ENCODE results near the gene CTNNA2.

CTNNA2 gene

DNA sequence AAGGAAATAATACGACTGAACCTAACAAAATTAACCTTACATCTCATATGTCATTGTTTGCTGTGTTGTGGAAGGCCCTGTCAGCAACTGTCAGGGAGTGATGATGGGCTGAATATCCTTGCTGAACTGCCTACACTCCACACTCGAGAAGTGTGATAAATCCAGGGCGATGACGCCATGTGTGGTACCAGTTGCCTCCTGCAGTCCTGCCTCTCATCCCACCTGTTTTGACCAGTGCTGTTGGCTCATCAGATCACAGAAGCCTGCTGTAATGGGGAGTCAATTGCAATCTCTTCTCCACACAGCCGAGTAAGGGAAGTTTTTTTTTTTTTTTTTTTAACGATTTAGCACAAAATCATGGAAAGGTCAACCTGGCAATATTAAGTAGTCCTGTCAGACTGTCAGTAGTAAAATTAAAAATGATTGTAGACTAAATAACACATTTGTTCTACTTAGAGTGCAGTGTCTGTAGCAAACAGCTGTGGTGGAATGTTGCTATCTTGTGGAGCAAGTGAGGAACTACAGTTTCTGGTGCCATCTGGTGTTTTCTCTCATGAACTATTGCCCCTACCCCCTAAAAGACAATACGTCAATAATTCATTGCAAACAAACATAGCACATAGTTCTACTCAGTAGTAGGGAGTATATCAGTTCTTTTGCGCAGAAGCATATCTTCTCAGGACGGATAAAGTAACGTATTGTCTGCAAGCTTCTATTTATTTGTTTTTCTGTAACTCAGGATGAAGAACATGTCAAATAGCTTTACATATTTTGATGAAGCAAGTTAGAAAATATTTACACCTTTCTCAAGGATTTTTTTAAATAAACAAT lies 347.6 kb downstream of the CTNNA2 start:
- peak; percentile 17 to 58 for DNase-seq

DNA sequence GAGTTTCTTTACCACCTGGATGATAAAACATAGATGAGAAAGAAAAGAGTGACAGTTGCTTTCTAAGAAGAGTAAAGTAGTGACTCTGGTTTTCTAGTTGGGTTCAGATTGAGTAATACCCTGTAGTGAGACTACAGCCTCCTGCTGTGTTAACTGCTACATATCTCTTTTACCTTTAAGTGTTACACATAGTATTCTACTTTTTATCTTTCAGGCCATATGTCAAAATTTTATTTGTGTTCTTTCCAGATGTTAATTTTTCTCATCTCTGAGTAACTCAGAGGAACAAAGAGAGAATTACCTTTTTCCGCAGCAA lies 348.2 kb downstream of the CTNNA2 start:
- DNase-seq = no peak

DNA sequence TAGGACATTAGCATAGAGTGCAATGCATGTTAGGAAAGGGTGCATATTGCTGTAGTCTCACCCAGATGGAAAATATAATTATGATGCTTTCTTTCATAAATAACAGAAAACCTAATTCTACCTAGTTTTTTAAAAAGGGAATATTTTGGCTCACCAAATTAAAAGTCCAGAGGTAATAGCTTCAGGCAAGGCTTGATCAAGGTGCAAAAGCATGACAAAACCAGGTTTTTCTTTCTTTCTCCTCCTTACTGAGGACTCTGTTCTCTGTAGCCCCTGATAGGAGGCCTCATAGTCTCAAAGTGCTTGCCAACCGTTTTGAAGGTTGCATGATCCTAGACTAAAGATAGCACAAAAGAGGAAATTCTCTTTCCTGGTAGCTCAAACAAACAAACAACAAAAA lies 349.9 kb downstream of the CTNNA2 start:
- no peak for DNase-seq

DNA sequence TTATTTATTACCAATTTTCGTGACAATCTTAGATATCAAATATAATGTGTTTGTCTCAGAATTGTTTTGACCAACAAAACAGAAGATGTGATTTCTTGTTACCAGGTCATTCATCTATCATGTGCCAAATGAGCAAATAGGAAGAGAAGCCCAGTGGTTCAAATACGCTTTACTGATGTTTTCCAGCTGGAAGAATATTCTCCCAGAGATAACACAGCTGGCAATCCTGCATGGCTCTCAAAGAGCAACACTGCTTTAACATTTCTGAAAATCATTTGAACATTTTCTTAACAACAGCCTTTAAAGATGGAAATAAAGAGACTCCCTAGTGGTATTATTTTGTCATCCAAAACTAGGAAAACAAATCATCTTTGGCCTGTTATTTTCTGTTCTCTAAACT lies 359.8 kb downstream of the CTNNA2 start:
- no peak for DNase-seq

DNA sequence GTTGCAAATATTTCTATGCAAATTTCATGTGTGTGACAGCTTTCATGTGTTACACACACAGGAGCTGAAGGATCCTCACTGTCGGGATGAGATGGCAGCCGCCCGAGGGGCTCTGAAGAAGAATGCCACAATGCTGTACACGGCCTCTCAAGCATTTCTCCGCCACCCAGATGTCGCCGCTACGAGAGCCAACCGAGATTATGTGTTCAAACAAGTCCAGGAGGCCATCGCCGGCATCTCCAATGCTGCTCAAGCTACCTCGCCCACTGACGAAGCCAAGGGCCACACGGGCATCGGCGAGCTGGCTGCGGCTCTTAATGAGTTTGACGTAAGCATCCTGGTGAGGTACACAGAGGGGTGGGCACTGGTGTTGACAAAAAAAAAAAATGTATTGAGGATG lies 361.2 kb downstream of the CTNNA2 start:
- DNase-seq = no peak

DNA sequence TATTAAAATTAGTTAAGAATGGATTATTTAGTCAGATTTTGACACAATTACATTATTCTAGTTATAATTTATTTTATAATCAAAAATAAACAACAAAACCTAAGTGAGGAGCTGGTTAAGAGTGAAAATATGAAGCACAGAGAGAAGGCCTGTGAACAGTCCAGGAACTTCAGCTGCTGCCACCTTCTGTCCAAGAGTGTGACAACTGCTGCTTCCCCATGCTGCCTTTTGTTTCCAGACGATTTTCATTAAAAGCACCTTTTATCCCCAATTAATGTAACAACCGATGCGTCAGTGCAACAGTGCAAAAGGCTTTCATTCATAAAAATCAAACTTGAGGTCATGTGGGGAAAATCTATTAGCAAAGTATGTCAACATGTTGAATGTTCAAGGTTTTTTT lies 363.6 kb downstream of the CTNNA2 start:
- DNase-seq = peak in 1 of 2 experiments; percentile 38

DNA sequence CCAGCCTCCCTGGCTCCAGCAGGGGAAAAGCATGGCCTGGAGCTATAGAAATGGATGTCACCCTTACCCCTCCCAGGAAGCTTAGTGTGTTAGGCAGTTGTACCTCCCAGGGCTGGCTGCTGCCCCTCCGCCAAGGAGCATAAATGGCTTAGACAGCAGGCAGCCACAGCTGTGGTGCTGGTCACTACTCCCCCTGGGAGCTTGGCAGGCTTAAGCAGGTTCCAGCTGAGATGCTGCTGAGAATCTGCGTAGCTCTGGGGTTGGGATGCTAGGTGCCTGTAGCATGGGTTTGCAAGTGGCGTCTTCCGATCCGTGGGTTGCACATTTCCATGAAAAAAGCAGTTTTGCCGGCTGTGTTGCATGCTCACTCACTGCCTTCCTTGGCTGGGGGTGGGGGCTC lies 369.7 kb downstream of the CTNNA2 start:
- no peak for DNase-seq

DNA sequence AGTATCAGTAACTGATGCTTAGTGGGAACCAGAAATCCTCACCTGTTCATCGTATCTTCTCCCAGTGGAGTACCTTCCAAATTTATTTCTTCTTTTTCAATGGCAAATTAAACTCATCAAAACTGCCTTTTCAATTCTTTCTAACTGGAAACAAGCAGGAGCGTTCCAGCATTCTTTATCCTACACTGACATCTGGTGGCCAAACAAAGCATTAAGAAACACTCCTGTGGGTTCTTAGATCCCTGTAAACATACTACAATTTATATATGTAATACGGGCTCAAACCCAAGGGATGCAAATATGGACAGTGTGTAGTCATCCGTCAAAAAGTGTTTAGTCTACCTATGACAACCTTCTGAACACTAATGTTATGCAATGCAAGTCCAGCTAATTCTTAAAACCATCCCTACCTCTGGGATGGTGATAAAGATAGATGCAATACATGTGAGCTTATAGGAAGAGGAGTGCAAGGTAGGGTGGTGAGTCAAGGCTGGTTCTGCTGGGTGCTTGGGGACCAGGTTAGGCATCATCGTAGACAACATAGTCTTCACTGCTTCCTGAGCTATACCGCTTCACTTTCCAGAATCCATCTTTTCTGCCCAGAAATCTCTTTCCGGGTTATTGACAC lies 375.0 kb downstream of the CTNNA2 start:
- peak; percentile 40 to 74 for DNase-seq

DNA sequence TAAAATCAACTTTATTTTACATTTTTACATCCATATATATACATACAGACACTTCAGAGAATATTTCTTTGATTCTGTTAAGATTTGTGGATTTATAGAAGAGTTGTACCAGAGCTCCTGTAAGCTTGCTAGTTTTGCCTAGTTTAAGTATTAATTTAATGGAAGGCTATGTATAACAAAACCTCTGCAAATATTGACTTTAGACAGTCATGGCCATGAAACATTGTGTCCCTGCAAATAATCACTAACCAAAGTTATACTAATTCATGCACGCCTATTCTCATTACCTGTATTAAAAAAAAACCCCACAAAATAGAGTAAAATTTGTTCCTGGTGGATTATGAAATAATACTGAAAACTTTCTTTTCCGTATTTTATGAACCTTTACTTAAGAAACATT lies 379.3 kb downstream of the CTNNA2 start:
- no peak for DNase-seq

DNA sequence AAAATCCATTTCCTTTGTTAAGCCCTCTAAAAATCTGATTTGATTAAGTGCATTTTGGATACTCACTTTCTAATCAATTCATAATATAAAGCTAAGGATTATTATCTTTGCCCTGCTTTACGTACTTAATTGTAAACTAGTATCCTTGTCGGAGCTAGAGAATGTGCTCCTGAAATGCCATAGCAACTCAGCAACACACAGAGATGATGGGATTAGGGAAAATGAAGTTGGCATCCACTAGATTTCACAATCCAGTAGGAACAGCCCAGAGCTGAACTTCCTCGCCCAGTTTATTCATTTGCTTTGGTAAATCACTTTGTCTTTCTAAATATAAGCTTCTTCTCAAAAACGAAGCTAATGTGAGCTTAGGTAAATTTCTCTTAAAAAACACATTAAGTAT lies 386.3 kb downstream of the CTNNA2 start:
- DNase-seq = no peak

DNA sequence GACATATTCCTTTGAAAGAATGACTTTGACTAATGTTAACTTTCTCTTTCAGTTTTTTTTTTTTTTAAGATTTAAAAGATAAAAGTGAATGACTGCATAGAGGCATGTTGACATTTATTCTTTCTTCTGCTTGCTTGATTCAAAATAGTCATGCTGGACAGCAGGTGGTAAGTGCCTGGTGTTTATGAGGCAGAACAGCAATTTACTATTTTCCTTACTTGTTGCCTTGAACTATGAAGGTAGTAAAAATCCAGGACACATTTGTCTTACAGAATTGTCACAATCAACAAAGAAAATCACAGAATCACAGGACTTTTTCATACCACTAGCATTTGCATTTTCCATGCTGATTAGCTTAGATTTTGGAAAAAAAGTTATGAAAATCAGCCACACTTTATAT lies 388.3 kb downstream of the CTNNA2 start:
- no peak for DNase-seq

DNA sequence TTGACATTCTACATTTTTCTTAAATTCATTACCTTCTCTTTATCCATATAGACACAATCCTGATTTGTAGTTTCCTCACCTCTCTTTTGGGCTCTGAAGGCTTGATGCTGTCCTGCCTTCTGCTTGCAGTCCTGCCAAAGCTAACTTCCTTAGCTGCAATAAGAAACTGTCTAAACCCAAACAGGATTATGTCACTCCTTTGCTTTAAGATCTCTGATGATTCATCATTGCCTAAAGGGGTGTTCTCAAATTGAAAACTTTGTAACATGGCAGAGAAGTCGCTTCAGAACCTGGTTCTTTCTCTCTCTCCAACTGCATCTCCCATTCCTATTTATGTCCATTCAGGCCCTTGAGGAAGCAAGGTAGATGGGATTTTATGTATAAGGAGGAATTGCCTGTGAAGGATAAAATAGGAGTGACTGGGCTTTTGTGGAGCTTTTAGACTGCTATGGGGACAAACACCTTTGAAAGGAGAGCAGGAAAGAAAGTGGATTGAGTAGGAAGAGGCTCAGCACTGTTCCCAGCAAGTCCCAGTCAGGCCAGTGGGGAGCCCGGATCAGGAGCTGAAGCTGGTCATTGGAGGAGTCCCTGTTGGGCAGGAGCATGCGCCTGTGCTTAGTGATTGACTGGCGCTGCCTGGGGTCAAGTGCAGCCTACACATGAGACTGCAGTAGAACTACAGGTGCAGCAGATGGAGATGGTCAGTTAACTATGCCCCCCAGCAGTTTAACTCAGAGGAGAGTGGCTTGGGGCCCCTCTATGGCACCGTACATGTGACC lies 390.6 kb downstream of the CTNNA2 start:
- DNase-seq = no peak

DNA sequence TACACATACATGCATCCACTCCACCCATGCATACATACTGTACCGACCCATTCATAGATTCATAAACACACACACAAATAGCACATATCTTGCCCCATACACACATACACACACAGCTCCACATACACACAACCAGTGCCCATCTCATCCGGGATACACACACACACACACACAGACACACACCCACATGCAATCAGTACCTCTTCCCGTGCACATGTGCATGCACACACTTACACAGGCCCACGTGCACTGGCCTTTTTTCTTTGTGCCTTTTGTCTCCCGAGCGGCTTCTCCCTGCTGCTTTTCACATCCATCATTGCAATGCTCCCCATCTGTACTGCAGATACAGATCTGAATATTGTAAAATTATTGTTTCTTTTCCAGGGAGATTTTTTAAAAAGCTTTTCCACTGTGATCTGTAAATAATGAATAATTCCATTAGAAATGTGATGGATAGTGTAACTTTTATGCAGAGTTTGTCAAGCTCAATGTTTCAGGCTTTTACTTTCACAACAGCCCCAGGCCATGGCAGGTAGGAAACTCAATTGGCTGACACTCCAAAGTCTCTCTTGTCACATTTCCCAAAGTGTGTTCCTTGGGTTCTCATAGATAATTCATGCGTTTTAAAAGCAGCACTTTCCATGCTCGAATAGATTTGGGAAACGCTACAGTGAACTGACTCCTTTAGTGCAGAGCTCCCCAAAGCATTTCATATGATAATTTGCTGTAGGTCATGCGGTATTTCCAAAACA lies 393.5 kb downstream of the CTNNA2 start:
- no peak for DNase-seq

DNA sequence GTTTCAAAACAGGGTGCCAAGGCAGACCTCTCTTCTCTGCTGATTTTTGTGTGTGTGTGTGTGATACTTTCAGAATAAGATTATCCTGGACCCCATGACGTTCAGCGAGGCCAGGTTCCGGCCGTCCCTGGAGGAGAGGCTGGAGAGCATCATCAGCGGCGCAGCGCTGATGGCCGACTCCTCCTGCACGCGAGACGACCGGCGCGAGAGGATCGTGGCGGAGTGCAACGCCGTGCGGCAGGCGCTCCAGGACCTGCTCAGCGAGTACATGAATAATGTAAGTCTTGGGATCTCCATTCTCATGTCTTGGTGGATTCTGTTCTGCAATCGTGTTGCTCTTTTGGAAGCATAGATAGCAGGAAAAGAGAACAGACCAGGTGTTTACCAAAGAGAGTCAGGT lies 396.7 kb downstream of the CTNNA2 start:
- no peak for DNase-seq

DNA sequence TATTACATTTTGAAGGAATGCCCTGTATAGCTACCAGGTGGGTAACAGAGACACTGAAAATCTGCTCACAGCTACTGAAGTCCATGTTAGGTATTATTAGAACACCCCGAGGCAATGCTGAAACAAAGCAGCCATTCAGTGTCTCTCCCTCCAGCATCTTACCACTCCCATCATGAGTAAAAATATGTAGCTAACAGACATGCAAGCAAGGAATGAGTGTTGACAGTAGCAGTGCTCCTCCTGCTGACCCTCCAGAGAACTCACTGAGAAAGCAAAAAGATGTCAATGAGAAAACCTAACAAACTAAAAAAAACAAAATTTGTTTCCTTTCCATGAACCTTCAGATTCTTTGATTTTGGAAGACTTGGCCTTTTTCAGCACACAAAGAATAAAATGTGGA lies 397.8 kb downstream of the CTNNA2 start:
- DNase-seq = no peak

DNA sequence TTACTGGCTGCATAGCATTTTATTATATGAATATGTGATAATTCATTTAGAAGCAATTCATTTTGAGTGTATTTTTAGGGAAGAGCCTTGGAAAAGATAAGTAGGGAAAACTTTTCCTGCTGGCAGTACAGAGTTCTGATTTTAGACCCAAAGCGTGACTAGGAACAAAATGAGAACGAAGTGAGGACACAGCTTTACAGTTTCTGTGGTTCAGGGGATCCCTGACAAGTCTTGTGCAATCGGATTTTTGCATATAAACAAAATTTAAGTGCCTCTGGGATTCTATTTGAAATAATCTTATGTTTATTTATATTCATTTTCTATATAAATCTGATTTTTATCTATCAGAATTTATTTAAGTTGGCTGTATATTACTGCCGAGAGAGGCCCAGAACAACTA lies 402.6 kb downstream of the CTNNA2 start:
- DNase-seq = no peak

DNA sequence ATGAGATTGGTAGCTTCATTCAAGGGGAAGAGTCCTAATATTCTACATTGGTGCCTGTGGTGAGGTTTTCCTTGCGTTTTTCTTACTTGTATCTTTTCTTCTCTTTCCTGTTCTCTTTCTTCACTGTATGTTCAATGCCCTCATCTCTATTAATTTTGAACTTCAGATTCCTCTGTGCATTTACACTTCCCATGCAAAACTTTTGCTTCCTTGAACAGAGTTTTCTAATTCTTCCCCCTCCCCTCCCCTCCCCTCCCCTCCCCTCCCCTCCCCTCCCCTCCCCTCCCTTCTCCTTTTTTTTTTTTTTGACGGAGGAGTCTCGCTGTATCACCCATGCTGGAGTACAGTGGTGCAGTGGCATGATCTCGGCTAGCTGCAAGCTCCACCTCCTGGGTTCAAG lies 403.4 kb downstream of the CTNNA2 start:
- no peak for DNase-seq

DNA sequence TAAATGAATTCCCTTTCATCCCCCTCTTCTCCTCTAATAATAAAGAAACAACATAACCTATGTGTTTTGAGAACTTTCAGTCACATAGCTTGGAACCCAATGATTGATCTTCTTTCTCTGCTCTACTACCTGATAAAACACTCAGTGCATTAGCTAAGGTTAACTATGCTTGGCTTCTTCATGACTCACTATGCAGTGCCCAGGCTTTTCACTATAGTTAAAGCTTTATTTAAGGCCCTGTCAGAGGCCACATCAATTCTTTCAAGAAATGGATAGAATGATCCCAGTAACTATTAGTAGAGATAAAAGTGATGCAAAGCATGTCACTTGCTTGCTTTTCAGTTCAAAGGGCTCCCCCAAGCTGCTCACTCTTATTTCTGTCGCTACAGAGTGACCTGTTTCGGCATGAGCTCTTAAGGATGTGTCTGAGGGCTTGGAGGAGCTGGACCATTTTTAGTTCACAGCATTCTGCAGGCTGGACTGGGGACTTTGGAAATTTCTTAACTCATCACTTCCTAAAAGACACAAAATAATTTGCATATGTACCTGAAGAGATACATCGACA lies 407.7 kb downstream of the CTNNA2 start:
- DNase-seq = no peak

DNA sequence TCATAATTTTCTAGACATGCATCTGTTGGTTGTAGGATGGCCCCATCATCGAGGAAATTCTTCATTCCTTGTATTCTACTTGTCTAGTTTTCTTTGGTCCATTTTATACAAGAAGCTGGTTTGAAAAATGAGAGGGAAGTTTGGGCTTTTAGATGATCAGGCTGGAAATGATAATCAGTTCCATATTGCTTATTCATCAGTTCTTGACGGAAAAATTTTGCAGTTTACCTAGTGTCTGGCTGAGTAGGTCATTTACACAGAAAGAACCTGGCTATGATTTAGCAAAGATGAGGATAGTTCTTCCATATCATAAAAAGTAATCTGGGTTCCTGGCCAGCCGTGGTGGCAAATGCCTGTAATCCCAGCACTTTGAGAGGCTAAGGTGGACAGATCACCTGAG lies 416.8 kb downstream of the CTNNA2 start:
- no peak for DNase-seq

DNA sequence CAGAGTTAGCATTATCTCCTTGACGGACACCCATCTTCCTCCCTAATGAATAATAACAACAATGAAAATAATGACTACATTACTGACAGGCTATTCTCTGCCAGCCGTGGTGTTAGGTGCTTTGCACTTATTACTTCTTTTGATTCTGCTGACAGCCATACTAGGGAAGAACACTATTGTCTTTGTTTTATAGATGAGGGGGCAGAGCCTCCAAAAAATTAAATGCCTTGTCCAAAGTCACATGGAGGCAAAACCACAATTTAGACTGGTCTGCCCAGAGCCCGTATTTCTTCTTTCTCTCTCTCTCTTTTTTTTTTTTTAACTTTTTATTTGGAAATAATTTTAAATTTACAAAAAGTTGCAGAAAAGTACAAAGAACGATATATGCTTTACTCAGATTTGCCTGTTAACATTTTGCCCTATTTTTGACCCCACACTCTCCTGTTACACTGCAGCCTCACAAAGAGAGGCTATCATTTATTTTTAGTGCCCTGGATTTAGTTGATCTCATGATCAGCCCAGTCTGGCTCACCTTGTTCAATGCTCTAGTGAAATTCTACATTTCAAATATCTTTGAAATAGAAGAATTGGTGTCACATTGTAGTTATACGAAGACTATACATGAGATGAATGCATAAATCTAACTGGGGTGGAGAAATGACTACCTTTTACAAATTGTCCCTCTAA lies 422.3 kb downstream of the CTNNA2 start:
- DNase-seq = no peak

DNA sequence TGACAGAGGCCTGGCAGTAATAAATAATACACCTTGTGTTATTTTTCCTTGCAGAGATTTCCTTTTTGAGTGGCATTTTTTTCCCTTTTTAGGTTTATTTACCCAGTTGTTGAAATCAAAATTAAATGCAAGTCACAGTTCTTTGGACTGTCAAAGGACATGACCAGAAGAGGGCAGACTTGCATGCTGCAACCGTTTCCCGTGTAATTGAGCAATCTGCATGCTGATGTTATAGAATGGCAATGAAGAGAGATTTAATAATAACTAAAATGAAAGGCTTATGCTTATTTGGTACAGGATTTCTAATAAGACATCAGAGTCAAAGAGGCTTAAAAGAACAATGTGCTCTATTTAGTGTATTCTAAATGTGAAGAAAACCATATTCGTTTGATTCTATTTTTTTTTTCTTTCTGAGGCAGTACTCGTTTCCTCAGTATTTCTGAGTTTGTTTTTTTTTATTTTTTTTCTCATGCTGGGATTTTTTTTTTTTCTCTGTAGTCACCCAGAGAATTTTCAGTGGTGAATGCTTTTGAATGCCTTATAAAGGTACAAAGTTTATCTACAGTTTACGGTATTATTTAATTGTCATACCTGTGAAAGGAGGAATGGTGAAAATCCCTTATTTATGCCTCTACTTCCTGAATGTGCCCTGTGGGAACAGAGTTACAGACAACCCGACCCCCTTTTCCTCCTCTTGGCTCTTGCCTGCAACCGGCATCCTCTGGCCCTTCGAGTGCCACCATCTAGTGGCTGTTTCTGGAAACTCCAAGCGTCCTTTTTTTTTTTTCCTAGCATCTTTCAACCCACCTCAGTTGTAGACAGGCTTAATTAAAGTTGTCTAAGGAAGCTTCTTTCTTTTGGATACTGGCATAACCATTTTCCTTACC lies 423.2 kb downstream of the CTNNA2 start:
- DNase-seq = peak; percentile 18 to 49

Measured in NCI-H526 (cell line).